Prostate gland (tissue), 2 donors: ENCODE results near the gene DEGS1.

Source experiments
- CTCF ChIP-seq, 4 experiments: fragments of 200-600 bp in 2 of 4; fragments of 450-650 bp in 2 of 4; sonication (generic) in 2 of 4; IDR thresholded peaks; 1 replicate in 3 of 4; 2 replicates in 1 of 4; pipeline ENCODE4 v1.5.1; 2016 to 2019; ENCODE audit warnings: antibody characterized with exemption in 4 of 4, mild to moderate bottlenecking in 2 of 4, moderate library complexity in 2 of 4
- POLR2A ChIP-seq: fragments of 450-650 bp; IDR thresholded peaks from one replicate; pipeline ENCODE4 v1.6.1; 2016; ENCODE audit warnings: antibody characterized with exemption, mild to moderate bottlenecking
- POLR2AphosphoS5 ChIP-seq: sonication (generic); formaldehyde crosslinking; IDR thresholded peaks from one replicate; pipeline ENCODE4 v1.6.1; 2017; ENCODE audit warnings: antibody characterized with exemption

- no peak for TF ChIP-seq CTCF (IDR thresholded peaks at IDR 0.05)
- TF ChIP-seq POLR2A = no peak
- no peak for TF ChIP-seq POLR2AphosphoS5
These were observed 18.8 kb downstream of the DEGS1 start for GRCh38 chr1:224201853-224202252.
